HL-60 (cell line): ENCODE data around the gene CDKL4.

Source experiments
- DNase-seq, 2 experiments: peaks; one replicate each; pipeline ENCODE4 v3.0.0-alpha.2; 2010 to 2020; ENCODE audit warnings: low read depth in 1 of 2, low spot score in 1 of 2
- H3K27ac ChIP-seq: fragments of 250-450 bp; sonication (Bioruptor Pico); replicated peaks from 2 replicates; pipeline ENCODE4 v1.5.1; 2020; ENCODE audit warnings: mild to moderate bottlenecking, moderate library complexity
- H3K27me3 ChIP-seq: fragments of 250-450 bp; sonication (Bioruptor Pico); 2 replicates; pipeline ENCODE4 v1.5.1; 2021; ENCODE audit warnings: mild to moderate bottlenecking, moderate library complexity; ENCODE audit not compliant: insufficient read depth, poor library complexity, severe bottlenecking
- H3K4me3 ChIP-seq: replicated peaks from 2 replicates; pipeline ENCODE4 v1.5.1; 2011; ENCODE audit warnings: mild to moderate bottlenecking, control low read depth, low read length; ENCODE audit not compliant: insufficient read depth
- CTCF ChIP-seq: IDR thresholded peaks from one replicate; pipeline ENCODE4 v1.5.1; 2011; ENCODE audit warnings: low read length, control low read depth, inconsistent platforms; ENCODE audit not compliant: insufficient read depth
- GABPA ChIP-seq: IDR thresholded peaks from 2 replicates; pipeline ENCODE4 v1.6.1; 2012; ENCODE audit warnings: low read depth
- POLR2AphosphoS5 ChIP-seq: IDR thresholded peaks from 2 replicates; pipeline ENCODE4 v1.6.1; 2012; ENCODE audit warnings: low read depth
- REST ChIP-seq: IDR thresholded peaks from 2 replicates; pipeline ENCODE4 v1.6.1; 2012; ENCODE audit warnings: low read depth; ENCODE audit not compliant: insufficient replicate concordance
- SPI1 ChIP-seq: IDR thresholded peaks from 2 replicates; pipeline ENCODE4 v1.6.1; 2012; ENCODE audit warnings: low read depth, mild to moderate bottlenecking, borderline replicate concordance

Gene CDKL4

GRCh38 chr2:39269941-39270340, 26.2 kb upstream of the CDKL4 start:
- TF ChIP-seq CTCF (no peak), GABPA (no peak), REST (no peak), SPI1 (no peak), POLR2AphosphoS5 (no peak)
- DNase-seq: no peak
- no peaks in the 10 kb centered on the region for H3K27me3 ChIP-seq
- H3K4me3 ChIP-seq: no peak overlapping the region
- no peak overlapping the region for H3K27ac ChIP-seq

GRCh38 chr2:39266916-39267434, 23.2 kb upstream of the CDKL4 start:
- H3K27ac ChIP-seq: no peak overlapping the region
- TF ChIP-seq SPI1: no peak
- no peak for TF ChIP-seq POLR2AphosphoS5
- no peak for TF ChIP-seq GABPA
- no peak for TF ChIP-seq REST
- TF ChIP-seq CTCF: no peak
- H3K4me3 ChIP-seq: no peak overlapping the region
- H3K27me3 ChIP-seq: no peaks in the 10 kb centered on the region
- no peak for DNase-seq

- DNase-seq: peak in 1 of 2 experiments; percentile 7
- H3K27ac ChIP-seq: no peak overlapping the region
- no peak overlapping the region for H3K4me3 ChIP-seq
- TF ChIP-seq SPI1: no peak
- TF ChIP-seq CTCF: no peak
- TF ChIP-seq GABPA: no peak
- no peak for TF ChIP-seq POLR2AphosphoS5
- no peak for TF ChIP-seq REST
- H3K27me3 ChIP-seq: no peaks in the 10 kb centered on the region
These were observed 22.5 kb upstream of the CDKL4 start for GRCh38 chr2:39266139-39266805.
